ENCODE data around the gene SETD3.
A peak's percentile ranks its signal among the peaks of the same experiment; 100 is the strongest.

Gene SETD3

DNA sequence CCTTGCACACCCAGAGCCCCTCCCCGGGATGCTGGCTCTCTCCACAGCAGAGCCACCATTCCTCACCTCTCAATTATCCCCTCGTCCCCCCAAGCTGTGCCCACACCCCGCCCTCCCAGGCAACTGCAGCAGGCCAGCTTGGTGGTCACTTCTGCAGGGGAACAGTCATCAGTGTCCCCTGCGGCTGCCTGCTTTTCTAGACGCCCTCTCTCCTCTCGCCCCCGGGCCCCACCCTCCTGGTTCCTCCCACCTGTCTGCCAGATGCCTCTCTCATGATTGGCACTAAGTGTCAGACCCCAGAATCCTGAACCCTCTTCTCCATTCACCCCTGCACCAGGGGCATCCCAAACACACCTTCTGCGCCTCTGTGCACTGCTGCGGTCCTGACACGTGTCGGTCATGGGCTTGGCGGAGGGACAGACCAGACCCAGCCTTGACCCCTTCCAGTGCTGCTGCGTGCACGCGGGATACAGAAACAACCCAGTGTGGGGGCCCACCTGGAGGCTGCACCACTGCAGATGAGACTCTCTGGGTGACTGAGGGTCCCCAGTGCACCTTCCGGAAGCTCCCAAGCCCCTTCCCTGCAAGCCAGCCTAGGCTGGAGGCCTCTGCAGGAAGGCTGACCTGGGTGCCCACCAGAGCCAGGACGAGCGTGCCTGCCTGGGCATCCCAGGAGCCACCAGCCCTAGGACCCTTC is 99.5 kb downstream of the SETD3 start:
- Histone ChIP-seq H2BK12ac (ENCODE audit: low read length) (no peak overlapping the region), H3K27me3 (ENCODE audit: control insufficient read depth in 3 of 3, insufficient read depth in 3 of 3, low read depth in 1 of 3, low read length in 3 of 3) (no peaks in the 10 kb centered on the region), H3K4me3 (ENCODE audit: low read length in 2 of 2) (no peak overlapping the region), H2AFZ (ENCODE audit: low read length) (peak overlapping the region; percentile 11), H2AK5ac (ENCODE audit: low read depth, low read length) (peak overlapping the region; percentile 26), H2BK5ac (ENCODE audit: low read length) (no peak overlapping the region), H2BK15ac (ENCODE audit: low read length) (no peak overlapping the region), H3K4ac (ENCODE audit: low read length) (no peak overlapping the region), H3K79me1 (ENCODE audit: low read depth, low read length) (no peaks in the 10 kb centered on the region), H4K91ac (ENCODE audit: low read depth, low read length, poor library complexity) (peak overlapping the region; percentile 46), H3K18ac (ENCODE audit: low read length) (no peak overlapping the region), H3K27ac (replicated peaks; ENCODE audit: low read length) (no peak overlapping the region), H3K14ac (ENCODE audit: low read length) (peak overlapping the region; percentile 75), H2BK120ac (ENCODE audit: low read depth, low read length) (no peak overlapping the region), H3K36me3 (replicated peaks in 1 of 2; ENCODE audit: control insufficient read depth in 2 of 2, insufficient read depth in 2 of 2, low read length in 2 of 2) (no peaks in the 10 kb centered on the region), H4K8ac (ENCODE audit: low read depth, low read length) (no peak overlapping the region), H3K4me2 (ENCODE audit: insufficient read depth, low read length, poor library complexity, severe bottlenecking) (no peak overlapping the region), H3K9me3 (replicated peaks in 1 of 2; ENCODE audit: control insufficient read depth in 2 of 2, insufficient read depth in 1 of 2, low read depth in 1 of 2, low read length in 2 of 2) (peaks cover 4 to 10% of the 10 kb centered on the region in 2 donors), H3K23ac (ENCODE audit: low read depth, low read length, poor library complexity) (peak overlapping the region; percentile 29), H3K4me1 (ENCODE audit: control insufficient read depth in 2 of 2, insufficient read depth in 1 of 2, low read depth in 1 of 2, low read length in 2 of 2) (peaks cover 5% of the 10 kb centered on the region in 2 donors), H3K9ac (ENCODE audit: low read depth, low read length, poor library complexity) (peak overlapping the region; percentile 1)
- WGBS, 2 donors (ENCODE audit: extremely low coverage in 2 of 2, insufficient read length in 2 of 2, insufficient replicate concordance in 1 of 2), result no CpG with 5 or more reads among the region's 18 CpGs
- DNase-seq (ENCODE audit: low spot score), result no peak

DNA sequence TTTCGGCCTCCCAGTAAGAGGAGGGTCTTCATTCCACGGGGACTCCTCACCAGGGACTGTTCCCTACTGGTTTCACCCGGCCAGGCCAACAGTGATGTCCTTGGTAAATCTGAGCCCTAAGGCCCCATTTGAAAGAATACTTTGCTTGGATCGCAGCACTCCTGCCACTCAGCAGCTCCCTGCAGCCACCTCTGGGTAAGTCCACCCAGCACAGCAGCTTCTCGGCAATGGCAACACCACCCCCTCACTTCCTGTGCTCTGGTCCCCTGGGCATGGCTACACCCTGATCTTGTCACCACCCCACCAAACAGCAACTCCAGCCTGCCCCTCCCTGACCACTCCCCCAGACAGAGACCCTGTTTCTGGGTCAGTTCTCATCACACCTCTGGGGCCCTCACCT is 100.3 kb downstream of the SETD3 start:
- no peaks in the 10 kb centered on the region for H3K27me3 ChIP-seq (ENCODE audit: control insufficient read depth in 3 of 3, insufficient read depth in 3 of 3, low read depth in 1 of 3, low read length in 3 of 3)
- no peaks in the 10 kb centered on the region for H3K79me1 ChIP-seq (ENCODE audit: low read depth, low read length)
- H3K23ac ChIP-seq (ENCODE audit: low read depth, low read length, poor library complexity), result no peak overlapping the region
- no peak overlapping the region for H3K9ac ChIP-seq (ENCODE audit: low read depth, low read length, poor library complexity)
- H4K8ac ChIP-seq (ENCODE audit: low read depth, low read length), result peak overlapping the region; percentile 24
- WGBS, 2 donors (ENCODE audit: extremely low coverage in 2 of 2, insufficient read length in 2 of 2, insufficient replicate concordance in 1 of 2), result no CpG with 5 or more reads among the region's 5 CpGs
- peaks cover 5% of the 10 kb centered on the region in 2 donors for H3K4me1 ChIP-seq (ENCODE audit: control insufficient read depth in 2 of 2, insufficient read depth in 1 of 2, low read depth in 1 of 2, low read length in 2 of 2)
- H3K4me2 ChIP-seq (ENCODE audit: insufficient read depth, low read length, poor library complexity, severe bottlenecking), result no peak overlapping the region
- no peak overlapping the region for H2AK5ac ChIP-seq (ENCODE audit: low read depth, low read length)
- H3K36me3 ChIP-seq (replicated peaks in 1 of 2; ENCODE audit: control insufficient read depth in 2 of 2, insufficient read depth in 2 of 2, low read length in 2 of 2), result no peaks in the 10 kb centered on the region
- no peak for DNase-seq (ENCODE audit: low spot score)
- H2BK15ac ChIP-seq (ENCODE audit: low read length), result no peak overlapping the region
- H3K14ac ChIP-seq (ENCODE audit: low read length), result no peak overlapping the region
- no peak overlapping the region for H2BK12ac ChIP-seq (ENCODE audit: low read length)
- no peak overlapping the region for H3K27ac ChIP-seq (replicated peaks; ENCODE audit: low read length)
- no peak overlapping the region for H2BK120ac ChIP-seq (ENCODE audit: low read depth, low read length)
- peak overlapping the region; percentile 69 for H3K18ac ChIP-seq (ENCODE audit: low read length)
- peaks cover 2 to 5% of the 10 kb centered on the region in 2 donors for H3K9me3 ChIP-seq (replicated peaks in 1 of 2; ENCODE audit: control insufficient read depth in 2 of 2, insufficient read depth in 1 of 2, low read depth in 1 of 2, low read length in 2 of 2)
- no peak overlapping the region for H4K91ac ChIP-seq (ENCODE audit: low read depth, low read length, poor library complexity)
- H2BK5ac ChIP-seq (ENCODE audit: low read length), result no peak overlapping the region
- H3K4me3 ChIP-seq (ENCODE audit: low read length in 2 of 2), result no peak overlapping the region
- H3K4ac ChIP-seq (ENCODE audit: low read length), result no peak overlapping the region
- H2AFZ ChIP-seq (ENCODE audit: low read length), result no peak overlapping the region

DNA sequence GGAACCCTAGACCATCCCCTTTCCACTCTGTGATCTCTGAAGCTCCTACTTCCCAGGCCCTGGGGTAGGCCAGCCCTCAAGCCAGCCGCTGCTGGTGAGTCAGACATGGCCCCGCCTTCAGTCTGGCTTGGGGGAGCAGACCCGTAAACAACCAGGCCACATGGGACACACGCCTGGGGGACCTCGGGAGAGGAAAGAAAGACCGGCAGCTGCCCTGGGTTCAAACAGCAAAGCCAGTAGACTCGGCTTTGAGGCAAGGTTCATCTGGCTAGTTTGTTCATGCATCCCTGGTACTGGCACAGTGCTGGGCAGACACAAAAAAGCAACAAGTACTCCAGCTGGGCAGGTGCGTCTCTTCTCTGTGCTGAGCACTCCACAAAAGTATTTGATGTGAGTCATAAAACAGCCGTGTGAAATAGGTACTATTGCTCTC is 101.9 kb downstream of the SETD3 start:
- Histone ChIP-seq H3K14ac (ENCODE audit: low read length) (no peak overlapping the region), H2BK120ac (ENCODE audit: low read depth, low read length) (no peak overlapping the region), H3K4me2 (ENCODE audit: insufficient read depth, low read length, poor library complexity, severe bottlenecking) (no peak overlapping the region), H3K79me1 (ENCODE audit: low read depth, low read length) (no peaks in the 10 kb centered on the region), H3K27me3 (ENCODE audit: control insufficient read depth in 3 of 3, insufficient read depth in 3 of 3, low read depth in 1 of 3, low read length in 3 of 3) (no peaks in the 10 kb centered on the region), H3K23ac (ENCODE audit: low read depth, low read length, poor library complexity) (no peak overlapping the region), H2AFZ (ENCODE audit: low read length) (no peak overlapping the region), H3K36me3 (replicated peaks in 1 of 2; ENCODE audit: control insufficient read depth in 2 of 2, insufficient read depth in 2 of 2, low read length in 2 of 2) (no peaks in the 10 kb centered on the region), H2BK12ac (ENCODE audit: low read length) (no peak overlapping the region), H3K18ac (ENCODE audit: low read length) (no peak overlapping the region), H3K9me3 (replicated peaks in 1 of 2; ENCODE audit: control insufficient read depth in 2 of 2, insufficient read depth in 1 of 2, low read depth in 1 of 2, low read length in 2 of 2) (no peaks in the 10 kb centered on the region), H3K4ac (ENCODE audit: low read length) (no peak overlapping the region), H3K27ac (replicated peaks; ENCODE audit: low read length) (no peak overlapping the region), H3K4me3 (ENCODE audit: low read length in 2 of 2) (no peak overlapping the region), H2BK15ac (ENCODE audit: low read length) (no peak overlapping the region), H3K9ac (ENCODE audit: low read depth, low read length, poor library complexity) (no peak overlapping the region), H2BK5ac (ENCODE audit: low read length) (no peak overlapping the region), H2AK5ac (ENCODE audit: low read depth, low read length) (no peak overlapping the region), H3K4me1 (ENCODE audit: control insufficient read depth in 2 of 2, insufficient read depth in 1 of 2, low read depth in 1 of 2, low read length in 2 of 2) (peaks cover 2% of the 10 kb centered on the region in 2 donors), H4K8ac (ENCODE audit: low read depth, low read length) (no peak overlapping the region), H4K91ac (ENCODE audit: low read depth, low read length, poor library complexity) (no peak overlapping the region)
- no peak for DNase-seq (ENCODE audit: low spot score)
- no CpG with 5 or more reads among the region's 9 CpGs for WGBS, 2 donors (ENCODE audit: extremely low coverage in 2 of 2, insufficient read length in 2 of 2, insufficient replicate concordance in 1 of 2)

DNA sequence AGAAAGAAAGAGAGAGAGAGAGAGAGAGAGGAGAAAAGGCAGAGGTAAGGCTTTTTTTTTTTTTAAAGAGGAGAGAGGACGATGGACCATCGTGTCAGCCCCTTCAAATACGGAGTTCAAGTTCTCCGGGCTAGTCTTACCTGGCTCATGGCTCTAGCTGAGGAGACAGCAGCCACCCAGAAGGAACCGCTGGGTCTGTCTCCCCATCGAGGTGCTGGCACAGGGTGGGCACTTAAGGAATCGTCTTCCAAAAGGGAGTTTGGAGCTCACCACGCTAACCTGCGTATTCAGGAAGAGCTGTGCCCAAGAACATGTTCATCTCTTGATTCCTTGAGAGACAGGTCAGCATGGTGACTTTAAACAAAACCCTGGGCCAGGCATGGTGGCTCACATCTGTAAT is 102.7 kb downstream of the SETD3 start:
- H3K27me3 ChIP-seq (ENCODE audit: control insufficient read depth in 3 of 3, insufficient read depth in 3 of 3, low read depth in 1 of 3, low read length in 3 of 3), result no peaks in the 10 kb centered on the region
- no peak overlapping the region for H3K23ac ChIP-seq (ENCODE audit: low read depth, low read length, poor library complexity)
- no peak overlapping the region for H2AK5ac ChIP-seq (ENCODE audit: low read depth, low read length)
- no peak overlapping the region for H3K9ac ChIP-seq (ENCODE audit: low read depth, low read length, poor library complexity)
- no peak overlapping the region for H2BK15ac ChIP-seq (ENCODE audit: low read length)
- no peak overlapping the region for H2BK12ac ChIP-seq (ENCODE audit: low read length)
- H3K4ac ChIP-seq (ENCODE audit: low read length), result no peak overlapping the region
- no peak overlapping the region for H4K8ac ChIP-seq (ENCODE audit: low read depth, low read length)
- H3K4me1 ChIP-seq (ENCODE audit: control insufficient read depth in 2 of 2, insufficient read depth in 1 of 2, low read depth in 1 of 2, low read length in 2 of 2), result no peaks in the 10 kb centered on the region
- H3K14ac ChIP-seq (ENCODE audit: low read length), result no peak overlapping the region
- H2BK120ac ChIP-seq (ENCODE audit: low read depth, low read length), result no peak overlapping the region
- no peak overlapping the region for H3K4me3 ChIP-seq (ENCODE audit: low read length in 2 of 2)
- no peak overlapping the region for H2BK5ac ChIP-seq (ENCODE audit: low read length)
- H3K9me3 ChIP-seq (replicated peaks in 1 of 2; ENCODE audit: control insufficient read depth in 2 of 2, insufficient read depth in 1 of 2, low read depth in 1 of 2, low read length in 2 of 2), result no peaks in the 10 kb centered on the region
- DNase-seq (ENCODE audit: low spot score), result no peak
- H3K36me3 ChIP-seq (replicated peaks in 1 of 2; ENCODE audit: control insufficient read depth in 2 of 2, insufficient read depth in 2 of 2, low read length in 2 of 2), result no peaks in the 10 kb centered on the region
- H3K18ac ChIP-seq (ENCODE audit: low read length), result no peak overlapping the region
- no peak overlapping the region for H4K91ac ChIP-seq (ENCODE audit: low read depth, low read length, poor library complexity)
- WGBS, 2 donors (ENCODE audit: extremely low coverage in 2 of 2, insufficient read length in 2 of 2, insufficient replicate concordance in 1 of 2), result no CpG with 5 or more reads among the region's 9 CpGs
- H3K27ac ChIP-seq (replicated peaks; ENCODE audit: low read length), result no peak overlapping the region
- H3K79me1 ChIP-seq (ENCODE audit: low read depth, low read length), result no peaks in the 10 kb centered on the region
- no peak overlapping the region for H3K4me2 ChIP-seq (ENCODE audit: insufficient read depth, low read length, poor library complexity, severe bottlenecking)
- no peak overlapping the region for H2AFZ ChIP-seq (ENCODE audit: low read length)
